Neural cell (in vitro differentiated cells): ENCODE measurements around the gene SCLY. TPM values are rescaled to one million over a fixed set of nuclear protein-coding genes. Genes with fewer than 3 reads are reported as not detected.

Experiments used
- H2AFZ ChIP-seq: fragments of 200-600, 300-800 bp; sonication (generic), shearing (Covaris generic); 2 replicates; pipeline ENCODE4 v1.6.0; 2014; ENCODE audit warnings: low read depth, mild to moderate bottlenecking, antibody characterized with exemption, low read length, moderate library complexity
- H3F3A ChIP-seq: fragments of 200-600 bp; shearing (Covaris generic); 2 replicates; pipeline ENCODE4 v1.6.1; 2016; ENCODE audit warnings: mild to moderate bottlenecking, moderate library complexity, mixed read lengths, antibody characterized with exemption, low read length; ENCODE audit not compliant: insufficient read depth, poor library complexity, severe bottlenecking
- H3K27ac ChIP-seq: fragments of 200-600, 300-800 bp; sonication (generic), shearing (Covaris generic); 2 replicates; pipeline ENCODE4 v1.5.1; 2014; ENCODE audit warnings: mild to moderate bottlenecking, low read length, moderate library complexity
- H3K27me3 ChIP-seq: fragments of 300-800, 200-600 bp; sonication (generic), shearing (Covaris generic); 2 replicates; pipeline ENCODE4 v1.6.0; 2014; ENCODE audit warnings: mild to moderate bottlenecking, low read depth, low read length, moderate library complexity; ENCODE audit not compliant: insufficient read depth
- H3K36me3 ChIP-seq: fragments of 300-800, 200-600 bp; sonication (generic), shearing (Covaris generic); 2 replicates; pipeline ENCODE4 v1.5.1; 2014; ENCODE audit warnings: mild to moderate bottlenecking, antibody characterized with exemption, low read length, moderate library complexity; ENCODE audit not compliant: insufficient read depth
- H3K4me2 ChIP-seq: fragments of 300-800, 200-600 bp; sonication (generic), shearing (Covaris generic); 2 replicates; pipeline ENCODE4 v1.6.0; 2014; ENCODE audit warnings: mild to moderate bottlenecking, low read length
- H3K4me3 ChIP-seq: fragments of 300-800, 200-600 bp; sonication (generic), shearing (Covaris generic); 2 replicates; pipeline ENCODE4 v1.5.1; 2014; ENCODE audit warnings: mild to moderate bottlenecking, low read length, moderate library complexity
- H3K79me2 ChIP-seq: fragments of 200-600 bp; shearing (Covaris generic); replicated peaks from 2 replicates; pipeline ENCODE4 v1.6.0; 2014; ENCODE audit warnings: mild to moderate bottlenecking, low read length, moderate library complexity; ENCODE audit not compliant: insufficient read depth
- H3K9ac ChIP-seq: fragments of 300-800, 200-600 bp; sonication (generic), shearing (Covaris generic); 2 replicates; pipeline ENCODE4 v1.6.1; 2016; ENCODE audit warnings: mild to moderate bottlenecking, low read length, mixed read lengths
- H3K9me2 ChIP-seq: fragments of 200-600 bp; shearing (Covaris generic); 2 replicates; pipeline ENCODE4 v1.6.1; 2016; ENCODE audit warnings: mild to moderate bottlenecking, low read length, mixed read lengths; ENCODE audit not compliant: insufficient read depth
- H3K9me3 ChIP-seq: fragments of 200-600, 300-800 bp; sonication (generic), shearing (Covaris generic); 2 replicates; pipeline ENCODE4 v1.6.1; 2016; ENCODE audit warnings: mild to moderate bottlenecking, mixed run types, low read length, moderate library complexity, mixed read lengths
- H4K20me1 ChIP-seq: fragments of 200-600 bp; shearing (Covaris generic); 2 replicates; pipeline ENCODE4 v1.6.1; 2016; ENCODE audit warnings: mild to moderate bottlenecking, mixed run types; ENCODE audit not compliant: insufficient read depth
- EP300 ChIP-seq: fragments of 450-650 bp; conservative IDR thresholded peaks from 2 replicates; pipeline ENCODE4 v1.6.1; 2014; ENCODE audit warnings: antibody characterized with exemption, mild to moderate bottlenecking, moderate library complexity; ENCODE audit not compliant: poor library complexity, severe bottlenecking
- EZH2 ChIP-seq: fragments of 200-600, 300-800 bp; shearing (Covaris generic), sonication (generic); IDR thresholded peaks from 2 replicates; pipeline ENCODE4 v1.6.1; 2014; ENCODE audit warnings: antibody characterized with exemption, low read length, borderline replicate concordance, mild to moderate bottlenecking; ENCODE audit not compliant: insufficient read depth, poor library complexity, severe bottlenecking
- MXI1 ChIP-seq: fragments of 450-650 bp; conservative IDR thresholded peaks from 2 replicates; pipeline ENCODE4 v1.6.1; 2014; ENCODE audit warnings: antibody characterized with exemption, mild to moderate bottlenecking; ENCODE audit not compliant: poor library complexity, severe bottlenecking
- POLR2AphosphoS5 ChIP-seq: IDR thresholded peaks from 2 replicates; pipeline ENCODE4 v1.6.1; 2012
- RAD21 ChIP-seq: fragments of 450-650 bp; conservative IDR thresholded peaks from 2 replicates; pipeline ENCODE4 v1.6.1; 2014; ENCODE audit warnings: antibody characterized with exemption, mild to moderate bottlenecking, moderate library complexity
- SMC3 ChIP-seq: fragments of 450-650 bp; conservative IDR thresholded peaks from 2 replicates; pipeline ENCODE4 v1.6.1; 2014; ENCODE audit warnings: antibody characterized with exemption, mild to moderate bottlenecking, moderate library complexity; ENCODE audit not compliant: poor library complexity
- TAF1 ChIP-seq: IDR thresholded peaks from 2 replicates; pipeline ENCODE4 v1.6.1; 2012; ENCODE audit warnings: low read depth
- polyA plus RNA-seq: library from polyadenylated mRNA; depleted of rRNA; stranded (reverse); fragments of >200 nt; gene quantifications from 2 replicates; pipeline ENCODE4 v1.2.3, GENCODE V29; 2014
- TF ChIP-seq, protein P1 (sequence below): fragments of 450-650 bp; IDR thresholded peaks from 2 replicates; pipeline ENCODE4 v1.5.1; 2014; ENCODE audit warnings: antibody characterized with exemption, mild to moderate bottlenecking, moderate library complexity; ENCODE audit not compliant: poor library complexity, severe bottlenecking
- TF ChIP-seq, protein P2 (sequence below): IDR thresholded peaks from 2 replicates; pipeline ENCODE4 v1.6.1; 2012; ENCODE audit warnings: borderline replicate concordance

The SCLY gene
- polyA plus RNA-seq, 1 donor from 2014 or later, result 15.9 TPM

DNA sequence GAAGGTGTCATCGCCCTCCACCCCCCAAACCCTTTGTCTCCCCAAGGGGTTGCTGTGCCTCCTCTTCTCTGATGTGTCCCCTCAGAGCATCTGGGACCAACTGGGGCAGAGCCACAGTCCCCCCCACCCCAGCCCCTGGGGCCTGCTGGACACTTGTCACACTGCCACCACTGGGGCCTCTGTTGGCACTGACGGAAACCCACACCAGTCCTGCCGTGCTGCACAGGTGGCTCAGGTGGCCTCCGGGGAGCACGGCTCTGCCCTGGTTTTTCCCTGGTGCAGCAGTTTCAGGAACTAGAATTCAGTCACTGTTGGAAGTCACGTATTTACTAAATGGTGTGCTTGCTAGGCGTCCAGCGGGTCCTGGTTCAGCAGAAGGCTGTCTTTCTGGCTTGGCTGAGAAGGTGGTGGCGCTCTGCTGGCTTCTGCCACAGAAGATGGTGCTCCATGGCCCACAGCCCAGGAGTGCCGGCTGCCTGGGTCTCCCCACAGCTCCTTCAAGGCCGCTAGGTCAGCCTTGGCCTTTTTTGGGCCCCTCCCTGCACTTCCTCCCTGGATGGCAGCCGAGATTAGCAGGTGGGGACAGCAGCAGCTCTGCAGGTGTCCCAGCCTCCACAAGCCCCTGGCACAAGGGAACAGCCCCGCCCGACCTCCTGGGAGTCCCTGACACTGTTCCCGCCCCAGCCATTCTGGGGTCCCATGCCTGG, 59.1 kb downstream of the SCLY start:
- H3K27ac ChIP-seq, result no peak overlapping the region
- TF ChIP-seq EZH2 (no peak), RAD21 (no peak), TAF1 (no peak), EP300 (no peak), POLR2AphosphoS5 (no peak), SMC3 (no peak), MXI1 (no peak)
- TF ChIP-seq, protein P1, sequence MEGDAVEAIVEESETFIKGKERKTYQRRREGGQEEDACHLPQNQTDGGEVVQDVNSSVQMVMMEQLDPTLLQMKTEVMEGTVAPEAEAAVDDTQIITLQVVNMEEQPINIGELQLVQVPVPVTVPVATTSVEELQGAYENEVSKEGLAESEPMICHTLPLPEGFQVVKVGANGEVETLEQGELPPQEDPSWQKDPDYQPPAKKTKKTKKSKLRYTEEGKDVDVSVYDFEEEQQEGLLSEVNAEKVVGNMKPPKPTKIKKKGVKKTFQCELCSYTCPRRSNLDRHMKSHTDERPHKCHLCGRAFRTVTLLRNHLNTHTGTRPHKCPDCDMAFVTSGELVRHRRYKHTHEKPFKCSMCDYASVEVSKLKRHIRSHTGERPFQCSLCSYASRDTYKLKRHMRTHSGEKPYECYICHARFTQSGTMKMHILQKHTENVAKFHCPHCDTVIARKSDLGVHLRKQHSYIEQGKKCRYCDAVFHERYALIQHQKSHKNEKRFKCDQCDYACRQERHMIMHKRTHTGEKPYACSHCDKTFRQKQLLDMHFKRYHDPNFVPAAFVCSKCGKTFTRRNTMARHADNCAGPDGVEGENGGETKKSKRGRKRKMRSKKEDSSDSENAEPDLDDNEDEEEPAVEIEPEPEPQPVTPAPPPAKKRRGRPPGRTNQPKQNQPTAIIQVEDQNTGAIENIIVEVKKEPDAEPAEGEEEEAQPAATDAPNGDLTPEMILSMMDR, result no peak
- TF ChIP-seq, protein P2, sequence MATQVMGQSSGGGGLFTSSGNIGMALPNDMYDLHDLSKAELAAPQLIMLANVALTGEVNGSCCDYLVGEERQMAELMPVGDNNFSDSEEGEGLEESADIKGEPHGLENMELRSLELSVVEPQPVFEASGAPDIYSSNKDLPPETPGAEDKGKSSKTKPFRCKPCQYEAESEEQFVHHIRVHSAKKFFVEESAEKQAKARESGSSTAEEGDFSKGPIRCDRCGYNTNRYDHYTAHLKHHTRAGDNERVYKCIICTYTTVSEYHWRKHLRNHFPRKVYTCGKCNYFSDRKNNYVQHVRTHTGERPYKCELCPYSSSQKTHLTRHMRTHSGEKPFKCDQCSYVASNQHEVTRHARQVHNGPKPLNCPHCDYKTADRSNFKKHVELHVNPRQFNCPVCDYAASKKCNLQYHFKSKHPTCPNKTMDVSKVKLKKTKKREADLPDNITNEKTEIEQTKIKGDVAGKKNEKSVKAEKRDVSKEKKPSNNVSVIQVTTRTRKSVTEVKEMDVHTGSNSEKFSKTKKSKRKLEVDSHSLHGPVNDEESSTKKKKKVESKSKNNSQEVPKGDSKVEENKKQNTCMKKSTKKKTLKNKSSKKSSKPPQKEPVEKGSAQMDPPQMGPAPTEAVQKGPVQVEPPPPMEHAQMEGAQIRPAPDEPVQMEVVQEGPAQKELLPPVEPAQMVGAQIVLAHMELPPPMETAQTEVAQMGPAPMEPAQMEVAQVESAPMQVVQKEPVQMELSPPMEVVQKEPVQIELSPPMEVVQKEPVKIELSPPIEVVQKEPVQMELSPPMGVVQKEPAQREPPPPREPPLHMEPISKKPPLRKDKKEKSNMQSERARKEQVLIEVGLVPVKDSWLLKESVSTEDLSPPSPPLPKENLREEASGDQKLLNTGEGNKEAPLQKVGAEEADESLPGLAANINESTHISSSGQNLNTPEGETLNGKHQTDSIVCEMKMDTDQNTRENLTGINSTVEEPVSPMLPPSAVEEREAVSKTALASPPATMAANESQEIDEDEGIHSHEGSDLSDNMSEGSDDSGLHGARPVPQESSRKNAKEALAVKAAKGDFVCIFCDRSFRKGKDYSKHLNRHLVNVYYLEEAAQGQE, result no peak
- H3K27me3 ChIP-seq, result no peaks in the 10 kb centered on the region
- H3K36me3 ChIP-seq, result no peaks in the 10 kb centered on the region
- H3K9ac ChIP-seq, result no peak overlapping the region
- H3K9me3 ChIP-seq, result no peaks in the 10 kb centered on the region
- H3F3A ChIP-seq, result no peaks in the 10 kb centered on the region
- H4K20me1 ChIP-seq, result no peaks in the 10 kb centered on the region
- no peaks in the 10 kb centered on the region for H3K9me2 ChIP-seq
- no peak overlapping the region for H3K4me2 ChIP-seq
- no peak overlapping the region for H3K4me3 ChIP-seq
- no peaks in the 10 kb centered on the region for H3K79me2 ChIP-seq
- H2AFZ ChIP-seq, result no peak overlapping the region

DNA sequence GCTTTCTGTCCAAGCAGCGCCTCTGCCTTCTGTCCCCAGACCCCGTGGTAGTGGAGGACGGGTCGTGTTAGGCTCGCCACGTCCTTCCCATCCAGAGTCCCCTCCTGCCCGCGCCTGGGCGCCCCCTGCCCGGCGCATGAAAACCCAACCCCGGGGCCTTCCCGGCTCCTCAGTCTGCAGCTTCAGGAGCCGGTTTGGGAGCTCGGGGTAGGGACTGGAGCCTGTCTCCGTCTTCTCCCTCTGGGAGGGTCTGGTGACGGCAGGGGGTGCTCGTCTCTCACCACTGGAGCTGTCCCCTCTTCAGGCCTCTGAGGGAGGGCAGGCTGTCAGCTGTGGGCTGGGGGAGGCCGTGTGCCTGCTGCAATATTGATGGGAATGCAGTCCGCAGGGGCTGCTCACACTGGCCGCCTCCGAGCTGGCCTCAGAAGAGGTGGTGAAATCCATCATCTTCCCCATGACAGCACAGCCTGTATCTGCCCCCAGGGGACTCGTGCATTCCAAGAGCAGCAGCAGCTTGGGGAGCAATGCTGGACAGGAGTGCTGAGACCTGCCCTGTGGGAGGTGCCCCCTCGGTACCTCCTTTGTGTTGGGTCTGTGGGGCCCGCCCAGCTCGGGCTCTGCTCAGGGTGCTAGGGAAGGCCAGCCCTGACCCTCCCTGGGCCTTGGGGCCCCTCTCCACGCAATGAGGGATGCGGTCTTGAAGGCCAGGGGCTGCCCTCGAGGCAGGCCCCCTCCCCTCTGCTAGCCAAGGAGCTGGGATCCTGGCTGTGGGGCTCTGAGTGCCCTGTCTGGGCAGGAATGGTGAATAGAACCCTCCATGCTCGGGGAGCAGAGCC, 59.9 kb downstream of the SCLY start:
- Histone ChIP-seq H3F3A (no peaks in the 10 kb centered on the region), H4K20me1 (no peaks in the 10 kb centered on the region), H2AFZ (no peak overlapping the region), H3K79me2 (no peaks in the 10 kb centered on the region), H3K36me3 (no peaks in the 10 kb centered on the region), H3K9me3 (no peaks in the 10 kb centered on the region), H3K9me2 (no peaks in the 10 kb centered on the region), H3K27ac (no peak overlapping the region), H3K9ac (no peak overlapping the region), H3K4me2 (no peak overlapping the region), H3K27me3 (no peaks in the 10 kb centered on the region), H3K4me3 (no peak overlapping the region)
- TF ChIP-seq EP300 (no peak), TAF1 (no peak), EZH2 (no peak), MXI1 (no peak), POLR2AphosphoS5 (no peak), RAD21 (no peak), SMC3 (no peak)
- TF ChIP-seq, protein P2, result no peak
- TF ChIP-seq, protein P1, result no peak
